ENCODE measurements around the gene PHAF1.

DNA sequence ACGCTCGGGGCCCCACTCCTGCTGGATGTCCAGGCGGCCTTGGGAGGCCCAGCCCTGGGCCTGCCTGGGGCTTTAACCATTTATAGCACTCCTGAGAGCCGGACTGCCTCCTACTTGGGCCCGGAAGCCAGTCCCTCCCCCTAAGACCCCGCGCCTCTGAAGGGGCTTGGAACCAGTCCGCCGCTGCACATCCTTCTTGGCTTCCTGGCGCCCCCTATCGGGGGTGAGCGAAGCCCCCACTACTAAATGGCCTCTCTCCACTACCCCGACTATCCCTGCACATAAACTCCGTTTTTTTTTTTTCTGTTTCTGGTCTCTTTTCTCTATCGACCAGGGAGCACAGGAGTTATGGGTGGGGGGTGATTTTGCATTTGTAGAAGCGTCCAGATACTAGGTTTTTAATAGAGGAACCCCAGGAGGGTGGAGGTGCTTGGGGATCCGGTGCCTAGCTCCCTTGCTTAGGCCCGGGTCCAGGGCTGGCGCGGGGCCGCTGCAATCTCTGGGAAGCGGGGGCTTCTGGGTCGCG is 60.0 kb downstream of the PHAF1 start:
- TF ChIP-seq, protein P1, sequence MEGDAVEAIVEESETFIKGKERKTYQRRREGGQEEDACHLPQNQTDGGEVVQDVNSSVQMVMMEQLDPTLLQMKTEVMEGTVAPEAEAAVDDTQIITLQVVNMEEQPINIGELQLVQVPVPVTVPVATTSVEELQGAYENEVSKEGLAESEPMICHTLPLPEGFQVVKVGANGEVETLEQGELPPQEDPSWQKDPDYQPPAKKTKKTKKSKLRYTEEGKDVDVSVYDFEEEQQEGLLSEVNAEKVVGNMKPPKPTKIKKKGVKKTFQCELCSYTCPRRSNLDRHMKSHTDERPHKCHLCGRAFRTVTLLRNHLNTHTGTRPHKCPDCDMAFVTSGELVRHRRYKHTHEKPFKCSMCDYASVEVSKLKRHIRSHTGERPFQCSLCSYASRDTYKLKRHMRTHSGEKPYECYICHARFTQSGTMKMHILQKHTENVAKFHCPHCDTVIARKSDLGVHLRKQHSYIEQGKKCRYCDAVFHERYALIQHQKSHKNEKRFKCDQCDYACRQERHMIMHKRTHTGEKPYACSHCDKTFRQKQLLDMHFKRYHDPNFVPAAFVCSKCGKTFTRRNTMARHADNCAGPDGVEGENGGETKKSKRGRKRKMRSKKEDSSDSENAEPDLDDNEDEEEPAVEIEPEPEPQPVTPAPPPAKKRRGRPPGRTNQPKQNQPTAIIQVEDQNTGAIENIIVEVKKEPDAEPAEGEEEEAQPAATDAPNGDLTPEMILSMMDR (IDR thresholded peaks at IDR 0.05): peak in 4 of 6 experiments; percentile 26 to 43 (median 32)
- TF ChIP-seq POLR2A (IDR thresholded peaks at IDR 0.05): no peak

Measured in esophagus squamous epithelium (tissue), 4 donors.